Retinal pigment epithelial cell (primary cell): ENCODE measurements around the gene IGF2R.
"Not testable (repeated sequence)": the region's sequence is repeated elsewhere in the genome, so short reads cannot be mapped to it uniquely, and the experiment has no call there.

ENCODE experiments used
- DNase-seq: peaks from one replicate; pipeline ENCODE4 v3.0.0-alpha.2; 2010; ENCODE audit warnings: low read depth
- H3K4me3 ChIP-seq: 2 replicates; pipeline ENCODE4 v1.5.1; 2011; ENCODE audit warnings: mild to moderate bottlenecking, low read length, control low read depth, moderate library complexity
- TF ChIP-seq, protein P1 (sequence below): conservative IDR thresholded peaks from 2 replicates; pipeline ENCODE4 v1.5.1; 2011; ENCODE audit warnings: low read depth, low read length, control low read depth, inconsistent platforms

The IGF2R gene

DNA sequence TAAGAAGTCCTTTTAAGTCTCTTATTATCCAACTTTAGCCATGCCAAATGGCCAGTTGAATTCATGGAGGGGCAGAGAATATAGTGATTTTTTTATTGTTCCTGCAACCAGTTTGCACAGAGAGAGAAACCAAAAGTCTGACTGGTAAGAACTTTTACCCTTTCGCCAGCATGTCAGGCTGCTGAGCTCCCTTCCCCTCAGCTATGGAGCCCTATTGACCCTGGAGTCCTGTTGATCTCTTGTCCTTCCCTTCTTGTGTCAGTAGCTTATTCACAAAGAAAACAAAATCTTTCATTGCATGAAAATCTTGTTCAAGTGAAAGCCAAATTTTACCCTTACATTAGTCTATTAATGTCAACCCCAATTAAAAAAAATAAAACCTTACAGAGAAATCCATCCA is 151.2 kb downstream of the IGF2R start:
- TF ChIP-seq, protein P1, sequence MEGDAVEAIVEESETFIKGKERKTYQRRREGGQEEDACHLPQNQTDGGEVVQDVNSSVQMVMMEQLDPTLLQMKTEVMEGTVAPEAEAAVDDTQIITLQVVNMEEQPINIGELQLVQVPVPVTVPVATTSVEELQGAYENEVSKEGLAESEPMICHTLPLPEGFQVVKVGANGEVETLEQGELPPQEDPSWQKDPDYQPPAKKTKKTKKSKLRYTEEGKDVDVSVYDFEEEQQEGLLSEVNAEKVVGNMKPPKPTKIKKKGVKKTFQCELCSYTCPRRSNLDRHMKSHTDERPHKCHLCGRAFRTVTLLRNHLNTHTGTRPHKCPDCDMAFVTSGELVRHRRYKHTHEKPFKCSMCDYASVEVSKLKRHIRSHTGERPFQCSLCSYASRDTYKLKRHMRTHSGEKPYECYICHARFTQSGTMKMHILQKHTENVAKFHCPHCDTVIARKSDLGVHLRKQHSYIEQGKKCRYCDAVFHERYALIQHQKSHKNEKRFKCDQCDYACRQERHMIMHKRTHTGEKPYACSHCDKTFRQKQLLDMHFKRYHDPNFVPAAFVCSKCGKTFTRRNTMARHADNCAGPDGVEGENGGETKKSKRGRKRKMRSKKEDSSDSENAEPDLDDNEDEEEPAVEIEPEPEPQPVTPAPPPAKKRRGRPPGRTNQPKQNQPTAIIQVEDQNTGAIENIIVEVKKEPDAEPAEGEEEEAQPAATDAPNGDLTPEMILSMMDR: no peak
- no peak for DNase-seq
- no peak overlapping the region for H3K4me3 ChIP-seq

DNA sequence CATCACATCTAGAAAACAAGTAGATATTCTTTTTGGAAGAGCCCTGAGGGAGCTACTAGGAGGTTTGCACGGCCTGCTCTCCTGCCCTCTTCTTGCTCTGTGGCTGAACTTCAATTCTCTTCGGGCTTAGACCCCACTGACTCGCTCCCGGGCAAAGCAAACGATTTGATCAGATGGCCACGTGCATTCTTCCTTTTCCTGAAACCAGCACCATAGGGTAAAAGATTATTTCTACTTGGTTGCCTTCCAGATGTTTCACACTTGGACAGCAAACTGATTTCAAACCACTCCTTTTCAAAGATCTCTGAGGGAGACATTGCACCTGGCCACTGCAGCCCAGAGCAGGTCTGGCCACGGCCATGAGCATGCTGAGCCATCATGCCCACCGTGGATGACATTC is 152.7 kb downstream of the IGF2R start, which contains the start of gene SLC22A1:
SLC22A1 (plus strand) TSS at position 258 of the 400 bp plus-strand sequence; CDS start at position 379, 121 bp downstream.
- no peak within 1 kb of the TSS for H3K4me3 ChIP-seq
- TF ChIP-seq, protein P1: no peak
- DNase-seq: no peak

DNA sequence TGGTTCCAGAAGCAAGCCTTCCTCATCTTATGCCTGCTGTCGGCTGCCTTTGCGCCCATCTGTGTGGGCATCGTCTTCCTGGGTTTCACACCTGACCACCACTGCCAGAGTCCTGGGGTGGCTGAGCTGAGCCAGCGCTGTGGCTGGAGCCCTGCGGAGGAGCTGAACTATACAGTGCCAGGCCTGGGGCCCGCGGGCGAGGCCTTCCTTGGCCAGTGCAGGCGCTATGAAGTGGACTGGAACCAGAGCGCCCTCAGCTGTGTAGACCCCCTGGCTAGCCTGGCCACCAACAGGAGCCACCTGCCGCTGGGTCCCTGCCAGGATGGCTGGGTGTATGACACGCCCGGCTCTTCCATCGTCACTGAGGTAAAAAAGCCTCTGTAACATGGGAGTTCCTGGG is 153.1 kb downstream of the IGF2R start:
- no peak overlapping the region for H3K4me3 ChIP-seq
- no peak for DNase-seq
- TF ChIP-seq, protein P1: no peak

GRCh38 chr6:160122744-160123143 is 153.9 kb downstream of the IGF2R start:
- H3K4me3 ChIP-seq: no peak overlapping the region
- no peak for DNase-seq
- TF ChIP-seq, protein P1: no peak

DNA sequence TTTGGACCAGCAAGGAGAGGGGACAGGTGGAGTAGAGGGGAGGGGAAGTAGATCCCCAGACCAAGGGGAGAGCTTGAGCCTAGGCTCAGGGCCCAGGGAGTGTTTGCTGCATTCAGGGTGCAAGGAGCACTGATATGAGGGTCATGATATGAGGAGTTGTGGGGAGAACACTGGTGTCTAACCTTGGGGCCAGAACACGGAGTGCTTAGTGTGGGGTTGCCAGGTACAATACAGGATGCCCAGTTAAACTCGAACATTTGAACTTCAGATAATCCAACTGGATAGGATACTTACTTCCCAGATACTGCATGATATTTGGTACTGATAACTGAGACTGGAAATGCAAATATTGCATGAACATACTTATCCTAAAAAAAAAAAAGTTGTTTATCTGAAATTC is 155.1 kb downstream of the IGF2R start:
- no peak for DNase-seq
- TF ChIP-seq, protein P1: no peak

GRCh38 chr6:160124605-160125004 is 155.7 kb downstream of the IGF2R start:
- TF ChIP-seq, protein P1: no peak
- no peak overlapping the region for H3K4me3 ChIP-seq
- DNase-seq: no peak

More for the DNA sequence above, 155.1 kb downstream of the IGF2R start:
- H3K4me3 ChIP-seq: no peak overlapping the region

GRCh38 chr6:160125105-160125504 is 156.2 kb downstream of the IGF2R start:
- H3K4me3 ChIP-seq, DNase-seq: not testable (repeated sequence)
